Measurements from ENCODE around the gene KRTAP26-1. TPM values are rescaled to one million over a fixed set of nuclear protein-coding genes. Genes with fewer than 3 reads are reported as not detected.

The KRTAP26-1 gene
- total and polyA plus RNA-seq, 11 donors, result not detected

- H3K9me3 ChIP-seq, result no peaks in the 10 kb centered on the region
- no peak for TF ChIP-seq POLR2A (IDR thresholded peaks at IDR 0.05)
- no peak for TF ChIP-seq CTCF (IDR thresholded peaks at IDR 0.05)
- no peaks in the 10 kb centered on the region for H3K27me3 ChIP-seq
- DNase-seq (no peak), ATAC-seq (no peak)
- H3K4me1 ChIP-seq, result no peaks in the 10 kb centered on the region
- H3K36me3 ChIP-seq, result no peaks in the 10 kb centered on the region
- H3K27ac ChIP-seq, result no peak overlapping the region
- intact Hi-C loops (cut with DNase I), result no loop called here
- no peak overlapping the region for H3K4me3 ChIP-seq
- WGBS, 4 donors, result 63 to 76% (median 75%) methylated on average over 1 of the region's 1 CpG
These were observed 48.5 kb downstream of the KRTAP26-1 start for GRCh38 chr21:30271611-30272010.

- no peak for TF ChIP-seq CTCF (IDR thresholded peaks at IDR 0.05)
- TF ChIP-seq POLR2A (IDR thresholded peaks at IDR 0.05), result no peak
- Histone ChIP-seq H3K36me3 (no peaks in the 10 kb centered on the region), H3K9me3 (no peaks in the 10 kb centered on the region), H3K27me3 (no peaks in the 10 kb centered on the region), H3K4me1 (no peaks in the 10 kb centered on the region), H3K4me3 (no peak overlapping the region), H3K27ac (peak overlapping the region in 1 of 12 donors; percentile 2)
- intact Hi-C loops (cut with DNase I), result no loop called here
- 67 to 75% (median 69%) methylated on average over 5 of the region's 5 CpGs for WGBS, 4 donors
- DNase-seq (no peak), ATAC-seq (no peak)
These were observed 49.0 kb downstream of the KRTAP26-1 start for GRCh38 chr21:30271156-30271555.

- no peaks in the 10 kb centered on the region for H3K27me3 ChIP-seq
- TF ChIP-seq CTCF (IDR thresholded peaks at IDR 0.05), result no peak
- H3K4me1 ChIP-seq, result no peaks in the 10 kb centered on the region
- WGBS, 4 donors, result 68 to 77% (median 76%) methylated on average over 3 of the region's 3 CpGs
- intact Hi-C loops (cut with DNase I), result no loop called here
- H3K9me3 ChIP-seq, result peaks cover 0 to 7% (median 0%) of the 10 kb centered on the region in 12 donors
- H3K4me3 ChIP-seq, result no peak overlapping the region
- no peak overlapping the region for H3K27ac ChIP-seq
- no peaks in the 10 kb centered on the region for H3K36me3 ChIP-seq
- ATAC-seq (no peak), DNase-seq (no peak)
These were observed 50.1 kb downstream of the KRTAP26-1 start for GRCh38 chr21:30269803-30270530.

Other genes with a start within 250 kb of the KRTAP26-1 start
- gene CLDN17, start 153.5 kb downstream of the KRTAP26-1 start, total RNA-seq, result not detected
- not detected for gene CLDN17, start 153.5 kb downstream of the KRTAP26-1 start, polyA plus RNA-seq
- gene CLDN8, start 104.2 kb downstream of the KRTAP26-1 start, total RNA-seq, result not detected
- gene CLDN8, start 104.2 kb downstream of the KRTAP26-1 start, polyA plus RNA-seq, result not detected
- gene KRTAP24-1, start 37.4 kb downstream of the KRTAP26-1 start, total RNA-seq, result not detected
- gene KRTAP24-1, start 37.4 kb downstream of the KRTAP26-1 start, polyA plus RNA-seq, result not detected
- not detected for gene KRTAP25-1, start 30.8 kb downstream of the KRTAP26-1 start, total RNA-seq
- not detected for gene KRTAP25-1, start 30.8 kb downstream of the KRTAP26-1 start, polyA plus RNA-seq
- gene KRTAP27-1, start 17.4 kb upstream of the KRTAP26-1 start, total RNA-seq, result not detected
- not detected for gene KRTAP27-1, start 17.4 kb upstream of the KRTAP26-1 start, polyA plus RNA-seq
- gene KRTAP23-1, start 28.3 kb upstream of the KRTAP26-1 start, total RNA-seq, result not detected
- not detected for gene KRTAP23-1, start 28.3 kb upstream of the KRTAP26-1 start, polyA plus RNA-seq
- gene KRTAP13-2, start 52.0 kb upstream of the KRTAP26-1 start, total RNA-seq, result not detected
- not detected for gene KRTAP13-2, start 52.0 kb upstream of the KRTAP26-1 start, polyA plus RNA-seq
- gene KRTAP13-1, start 75.7 kb upstream of the KRTAP26-1 start, total RNA-seq, result not detected
- not detected for gene KRTAP13-1, start 75.7 kb upstream of the KRTAP26-1 start, polyA plus RNA-seq
- not detected for gene KRTAP13-3, start 105.6 kb upstream of the KRTAP26-1 start, total RNA-seq
- gene KRTAP13-3, start 105.6 kb upstream of the KRTAP26-1 start, polyA plus RNA-seq, result not detected
- not detected for gene KRTAP13-4, start 109.9 kb upstream of the KRTAP26-1 start, total RNA-seq
- not detected for gene KRTAP13-4, start 109.9 kb upstream of the KRTAP26-1 start, polyA plus RNA-seq
- gene KRTAP15-1, start 120.0 kb upstream of the KRTAP26-1 start, total RNA-seq, result not detected
- not detected for gene KRTAP15-1, start 120.0 kb upstream of the KRTAP26-1 start, polyA plus RNA-seq
- not detected for gene KRTAP19-1, start 160.1 kb upstream of the KRTAP26-1 start, total RNA-seq
- not detected for gene KRTAP19-1, start 160.1 kb upstream of the KRTAP26-1 start, polyA plus RNA-seq
- not detected for gene KRTAP19-2, start 167.1 kb upstream of the KRTAP26-1 start, total RNA-seq
- not detected for gene KRTAP19-2, start 167.1 kb upstream of the KRTAP26-1 start, polyA plus RNA-seq
- not detected for gene KRTAP19-3, start 171.7 kb upstream of the KRTAP26-1 start, total RNA-seq
- gene KRTAP19-3, start 171.7 kb upstream of the KRTAP26-1 start, polyA plus RNA-seq, result not detected
- gene KRTAP19-4, start 176.8 kb upstream of the KRTAP26-1 start, total RNA-seq, result not detected
- not detected for gene KRTAP19-4, start 176.8 kb upstream of the KRTAP26-1 start, polyA plus RNA-seq
- not detected for gene KRTAP19-5, start 181.8 kb upstream of the KRTAP26-1 start, total RNA-seq
- not detected for gene KRTAP19-5, start 181.8 kb upstream of the KRTAP26-1 start, polyA plus RNA-seq
- gene KRTAP19-6, start 221.5 kb upstream of the KRTAP26-1 start, total RNA-seq, result not detected
- not detected for gene KRTAP19-6, start 221.5 kb upstream of the KRTAP26-1 start, polyA plus RNA-seq
- gene KRTAP19-7, start 241.0 kb upstream of the KRTAP26-1 start, total RNA-seq, result not detected
- gene KRTAP19-7, start 241.0 kb upstream of the KRTAP26-1 start, polyA plus RNA-seq, result not detected